ENCODE measurements around the gene RAPGEF2. TPM values are rescaled to one million over a fixed set of nuclear protein-coding genes. Genes with fewer than 3 reads are reported as not detected.

Gene RAPGEF2
- total and polyA plus RNA-seq, 2 of the 8 experiments (the other 6 are each of a cell fraction or from before 2014, with no cell fraction given), result 24.4 to 48.6 TPM

GRCh38 chr4:159390648-159391047 is 287.8 kb downstream of the RAPGEF2 start:
- no peak overlapping the region for H3K4me3 ChIP-seq (ENCODE audit: extremely low read depth in 1 of 4, insufficient read depth in 2 of 4, low read depth in 3 of 4, low read length in 4 of 4)
- no peak overlapping the region for H2BK120ac ChIP-seq (replicated peaks; ENCODE audit: low read depth, low read length)
- H3K4me2 ChIP-seq (ENCODE audit: insufficient read depth in 1 of 2, low read depth in 2 of 2, low read length in 2 of 2), result no peak overlapping the region
- H2BK5ac ChIP-seq (ENCODE audit: low read depth, low read length), result no peak overlapping the region
- H3K9ac ChIP-seq (replicated peaks in 1 of 4; ENCODE audit: extremely low read depth in 1 of 4, low read depth in 3 of 4, low read length in 3 of 4), result no peak overlapping the region
- H4K91ac ChIP-seq (replicated peaks; ENCODE audit: insufficient read length, low read length), result no peak overlapping the region
- no peaks in the 10 kb centered on the region for H3K79me2 ChIP-seq (ENCODE audit: control insufficient read depth in 1 of 2, insufficient read depth in 2 of 2, low read length in 2 of 2)
- 92% methylated on average over 12 of the region's 12 CpGs; no CpG with 5 or more reads in 1 of the 2 experiments for WGBS, 2 experiments (ENCODE audit: extremely low coverage in 1 of 2, insufficient coverage in 1 of 2, insufficient read length in 1 of 2, insufficient replicate concordance in 2 of 2, low coverage in 1 of 2, low lambda C conversion rate in 2 of 2, missing lambda C conversion rate in 1 of 2)
- no peak overlapping the region for H3K14ac ChIP-seq (ENCODE audit: insufficient read length)
- FAIRE-seq (no peak), DNase-seq (ENCODE audit: low read depth in 1 of 2, low spot score in 2 of 2) (no peak)
- ChIA-PET CTCF (ENCODE audit: partially characterized antibody) (interaction anchor here (0.9 to 1.3 kb wide), 2 partner anchors 62 to 65 kb away, joined by 3 to 4 read pairs; no protein-coding TSS in a partner anchor), POLR2A (ENCODE audit: partially characterized antibody) (no interaction called here)
- H2AK5ac ChIP-seq (ENCODE audit: low read depth, low read length), result no peak overlapping the region
- peaks cover 4 to 5% of the 10 kb centered on the region in 2 experiments; a peak in 2 of 4 replicates for H3K9me3 ChIP-seq (ENCODE audit: insufficient read depth in 2 of 2, low read depth in 1 of 2, low read length in 1 of 2)
- H3K27me3 ChIP-seq (replicated peaks in 1 of 4; ENCODE audit: control insufficient read depth in 3 of 4, extremely low read depth in 1 of 4, insufficient read depth in 3 of 4, low read length in 3 of 4), result peaks cover 0 to 2% (median under 1%) of the 10 kb centered on the region in 4 experiments; a peak in 3 of 7 replicates
- H3K56ac ChIP-seq (replicated peaks; ENCODE audit: insufficient read length, low read depth, low read length), result no peak overlapping the region
- H3K23ac ChIP-seq (ENCODE audit: insufficient read length), result no peak overlapping the region
- no peak overlapping the region for H2AFZ ChIP-seq (ENCODE audit: low read length)
- H2BK20ac ChIP-seq (ENCODE audit: low read length), result no peak overlapping the region
- H3K4me1 ChIP-seq (replicated peaks in 1 of 4; ENCODE audit: control insufficient read depth in 3 of 4, insufficient read depth in 4 of 4, low read length in 3 of 4), result peaks cover 0 to 1% (median under 1%) of the 10 kb centered on the region in 4 experiments; a peak in 3 of 7 replicates
- no peak overlapping the region for H3K18ac ChIP-seq (ENCODE audit: extremely low read depth, low read length)
- H3K79me1 ChIP-seq (ENCODE audit: low read depth, low read length), result no peaks in the 10 kb centered on the region
- no peak overlapping the region for H2BK15ac ChIP-seq (ENCODE audit: low read length)
- no peak overlapping the region for H4K8ac ChIP-seq (ENCODE audit: extremely low read depth, insufficient read depth, low read length)
- H4K20me1 ChIP-seq (replicated peaks in 1 of 2; ENCODE audit: control insufficient read depth in 1 of 2, insufficient read depth in 2 of 2, low read length in 2 of 2), result no peaks in the 10 kb centered on the region
- no peak overlapping the region for H4K5ac ChIP-seq (ENCODE audit: insufficient read length, low read depth, low read length)
- no peaks in the 10 kb centered on the region for H3K36me3 ChIP-seq (ENCODE audit: control insufficient read depth in 2 of 4, insufficient read depth in 4 of 4, low read length in 3 of 4)
- H3K23me2 ChIP-seq (ENCODE audit: low read depth, low read length), result no peaks in the 10 kb centered on the region
- no peak overlapping the region for H3K4ac ChIP-seq (replicated peaks; ENCODE audit: insufficient read length, low read depth, low read length)
- H3K27ac ChIP-seq (ENCODE audit: low read depth, low read length), result no peak overlapping the region
- H2BK12ac ChIP-seq (ENCODE audit: low read depth, low read length), result no peak overlapping the region
- TF ChIP-seq ZNF274 (IDR thresholded peaks at IDR 0.05; ENCODE audit: borderline replicate concordance, extremely low read depth, low read length), result no peak
- no peak for TF ChIP-seq JUN (IDR thresholded peaks at IDR 0.05; ENCODE audit: low read depth, low read length)
- no peak for TF ChIP-seq SIX5 (IDR thresholded peaks at IDR 0.05; ENCODE audit: low read depth, low read length)
- no peak for TF ChIP-seq CBX5 (IDR thresholded peaks at IDR 0.05; ENCODE audit: low read depth, low read length)
- no peak for TF ChIP-seq RXRA (IDR thresholded peaks at IDR 0.05; ENCODE audit: insufficient read depth, low read depth, low read length)
- TF ChIP-seq SP4 (IDR thresholded peaks at IDR 0.05; ENCODE audit: low read length), result no peak
- TF ChIP-seq SUZ12 (IDR thresholded peaks at IDR 0.05; ENCODE audit: low read length), result no peak

Data from H1 (cell line).